Common myeloid progenitor, CD34-positive (primary cell): Measurements from ENCODE around the gene NECAB3.

Experiments used
- CTCF ChIA-PET: fragments of 350-600 bp; sonication (Branson Sonifier 250); formaldehyde crosslinking; loops from one replicate; lab custom pipeline; 2021; ENCODE audit warnings: antibody characterized with exemption; lab: Charles Lee
- POLR2A ChIA-PET: fragments of 350-600 bp; sonication (Branson Sonifier 250); formaldehyde crosslinking; loops from one replicate; lab custom pipeline; 2021; ENCODE audit warnings: antibody characterized with exemption; lab: Charles Lee
- DNase-seq, 3 donors: peaks; one replicate each; pipeline versions ENCODE4 v3.0.0 to v3.0.0-alpha.2; 2013
- H3K27ac ChIP-seq, 2 experiments: 1 replicate in 1 of 2; 2 replicates in 1 of 2; pipeline ENCODE4 v1.7.0; 2013; ENCODE audit warnings: inconsistent platforms in 2 of 2, low read length in 2 of 2, mild to moderate bottlenecking in 2 of 2, low read depth in 1 of 2, moderate library complexity in 1 of 2; ENCODE audit not compliant: severe bottlenecking in 2 of 2, insufficient read depth in 1 of 2, poor library complexity in 1 of 2
- H3K27me3 ChIP-seq, 5 experiments: replicated peaks in 2 of 5; 1 replicate in 3 of 5; 2 replicates in 2 of 5; pipeline versions ENCODE4 v1.6.1 to v1.7.0; 2013; ENCODE audit warnings: low read length in 4 of 5, mild to moderate bottlenecking in 2 of 5, moderate library complexity in 2 of 5, inconsistent platforms in 1 of 5; ENCODE audit not compliant: insufficient read depth in 5 of 5, control insufficient read depth in 4 of 5
- H3K36me3 ChIP-seq, 4 experiments: 1 replicate in 2 of 4; 2 replicates in 2 of 4; pipeline versions ENCODE4 v1.6.1 to v1.7.0; 2013; ENCODE audit warnings: low read length in 3 of 4, control low read depth in 1 of 4, mild to moderate bottlenecking in 1 of 4; ENCODE audit not compliant: control insufficient read depth in 4 of 4, insufficient read depth in 4 of 4
- H3K4me1 ChIP-seq, 4 experiments: 1 replicate in 3 of 4; 2 replicates in 1 of 4; pipeline versions ENCODE4 v1.6.1 to v1.7.1; 2013; ENCODE audit warnings: low read length in 3 of 4, mild to moderate bottlenecking in 3 of 4, control low read depth in 1 of 4, inconsistent platforms in 1 of 4, moderate library complexity in 1 of 4; ENCODE audit not compliant: control insufficient read depth in 4 of 4, insufficient read depth in 4 of 4; ENCODE audit errors: control extremely low read depth in 1 of 4
- H3K4me3 ChIP-seq, 7 experiments: 1 replicate in 4 of 7; 2 replicates in 3 of 7; pipeline versions ENCODE4 v1.5.1 to v1.7.0; 2013; ENCODE audit warnings: mild to moderate bottlenecking in 7 of 7, low read length in 6 of 7, moderate library complexity in 6 of 7, inconsistent platforms in 2 of 7, low read depth in 2 of 7, control low read depth in 1 of 7; ENCODE audit not compliant: insufficient read depth in 4 of 7, control insufficient read depth in 1 of 7; ENCODE audit errors: extremely low read depth in 1 of 7
- H3K9me3 ChIP-seq, 5 experiments: 1 replicate in 4 of 5; 2 replicates in 1 of 5; pipeline versions ENCODE4 v1.6.1 to v1.7.1; 2013; ENCODE audit warnings: low read length in 4 of 5, mild to moderate bottlenecking in 2 of 5, inconsistent platforms in 1 of 5, low read depth in 1 of 5, moderate library complexity in 1 of 5; ENCODE audit not compliant: control insufficient read depth in 4 of 5, insufficient read depth in 2 of 5; ENCODE audit errors: control extremely low read depth in 1 of 5
- WGBS: methylation state at CpG from one replicate; pipeline ENCODE4 v1.1.5; 2013; ENCODE audit not compliant: insufficient coverage; 5-methylcytosine and 5-hydroxymethylcytosine counted together

NECAB3 gene

GRCh38 chr20:33658929-33659328 is 15.3 kb downstream of the NECAB3 start:
- POLR2A ChIA-PET, result no interaction called here
- CTCF ChIA-PET, result interaction anchor here (8.2 kb wide), 1 partner anchor 7 kb away, joined by 86 read pairs; the partner anchor contains the start of genes ACTL10 and C20orf144
- Histone ChIP-seq H3K27me3 (no peaks in the 10 kb centered on the region), H3K4me1 (peaks cover 0 to 13% (median 12%) of the 10 kb centered on the region in 4 experiments), H3K27ac (no peak overlapping the region), H3K9me3 (no peaks in the 10 kb centered on the region), H3K36me3 (peaks cover 0 to 7% (median 0%) of the 10 kb centered on the region in 4 experiments), H3K4me3 (no peak overlapping the region)
- WGBS, result 100% methylated on average over 3 of the region's 4 CpGs
- no peak for DNase-seq

- Histone ChIP-seq H3K36me3 (peaks cover 0 to 7% (median 0%) of the 10 kb centered on the region in 4 experiments), H3K4me1 (peaks cover 0 to 10% (median 9%) of the 10 kb centered on the region in 4 experiments), H3K9me3 (no peaks in the 10 kb centered on the region), H3K27ac (no peak overlapping the region), H3K4me3 (no peak overlapping the region), H3K27me3 (no peaks in the 10 kb centered on the region)
- WGBS, result 96% methylated on average over 5 of the region's 8 CpGs
- POLR2A ChIA-PET, result no interaction called here
- no peak for DNase-seq
- CTCF ChIA-PET, result interaction anchor here (8.2 kb wide), 1 partner anchor 7 kb away, joined by 86 read pairs; the partner anchor contains the start of genes ACTL10 and C20orf144
Measured at GRCh38 chr20:33658510-33658909, 15.7 kb downstream of the NECAB3 start.

GRCh38 chr20:33657704-33658095 is 16.5 kb downstream of the NECAB3 start:
- H3K4me1 ChIP-seq, result peaks cover 0 to 4% (median under 1%) of the 10 kb centered on the region in 4 experiments
- H3K27me3 ChIP-seq, result no peaks in the 10 kb centered on the region
- no peaks in the 10 kb centered on the region for H3K9me3 ChIP-seq
- ChIA-PET CTCF (interaction anchor here (8.2 kb wide), 1 partner anchor 8 kb away, joined by 86 read pairs; the partner anchor contains the start of genes ACTL10 and C20orf144), POLR2A (no interaction called here)
- peaks cover 0 to 7% (median 0%) of the 10 kb centered on the region in 4 experiments for H3K36me3 ChIP-seq
- no peak overlapping the region for H3K4me3 ChIP-seq
- no peak overlapping the region for H3K27ac ChIP-seq
- WGBS, result 99% methylated on average over 6 of the region's 12 CpGs
- no peak for DNase-seq

GRCh38 chr20:33656783-33657703 is 17.2 kb downstream of the NECAB3 start:
- POLR2A ChIA-PET, result no interaction called here
- no peaks in the 10 kb centered on the region for H3K27me3 ChIP-seq
- CTCF ChIA-PET, result interaction anchor here (8.2 kb wide), 1 partner anchor 9 kb away, joined by 86 read pairs; the partner anchor contains the start of genes ACTL10 and C20orf144
- peaks cover 0 to 2% (median 0%) of the 10 kb centered on the region in 4 experiments for H3K4me1 ChIP-seq
- no peak overlapping the region for H3K27ac ChIP-seq
- H3K36me3 ChIP-seq, result peaks cover 0 to 7% (median 0%) of the 10 kb centered on the region in 4 experiments
- no peak for DNase-seq
- no peaks in the 10 kb centered on the region for H3K9me3 ChIP-seq
- H3K4me3 ChIP-seq, result no peak overlapping the region
- WGBS, result 98% methylated on average over 14 of the region's 17 CpGs

- 98% methylated on average over 9 of the region's 10 CpGs for WGBS
- POLR2A ChIA-PET, result no interaction called here
- no peak for DNase-seq
Measured at GRCh38 chr20:33656010-33656782, 18.0 kb downstream of the NECAB3 start.

GRCh38 chr20:33655164-33655563 is 19.1 kb downstream of the NECAB3 start:
- Histone ChIP-seq H3K4me1 (peaks cover 0 to 2% (median 0%) of the 10 kb centered on the region in 4 experiments), H3K27ac (no peak overlapping the region), H3K4me3 (no peak overlapping the region), H3K9me3 (no peaks in the 10 kb centered on the region), H3K27me3 (no peaks in the 10 kb centered on the region), H3K36me3 (peaks cover 0 to 7% (median 0%) of the 10 kb centered on the region in 4 experiments)
- WGBS, result 93% methylated on average over 2 of the region's 4 CpGs
- DNase-seq, result no peak
- ChIA-PET POLR2A (no interaction called here), CTCF (interaction anchor here (1.4 to 8.2 kb wide), 3 partner anchors 11 to 198 kb away, joined by 3 to 86 read pairs (median 11); partner anchors contain the start of genes ACTL10 and C20orf144)

More at GRCh38 chr20:33656010-33656782, 18.0 kb downstream of the NECAB3 start:
- Histone ChIP-seq H3K27me3 (no peaks in the 10 kb centered on the region), H3K4me1 (peaks cover 0 to 2% (median 0%) of the 10 kb centered on the region in 4 experiments), H3K4me3 (no peak overlapping the region), H3K36me3 (peaks cover 0 to 7% (median 0%) of the 10 kb centered on the region in 4 experiments), H3K27ac (no peak overlapping the region), H3K9me3 (no peaks in the 10 kb centered on the region)
- CTCF ChIA-PET, result interaction anchor here (1.4 to 8.2 kb wide), 2 partner anchors 10 to 19 kb away, joined by 3 to 86 read pairs; partner anchors contain the start of genes ACTL10 and C20orf144
